ENCODE data around the gene TEKT2. TPM values are rescaled to one million over a fixed set of nuclear protein-coding genes. Genes with fewer than 3 reads are reported as not detected.
A peak's percentile ranks its signal among the peaks of the same experiment; 100 is the strongest.

The TEKT2 gene
- total and polyA plus RNA-seq, 7 donors: 0.19 to 0.33 TPM; not detected in 5

- Histone ChIP-seq H3K36me3 (peaks cover 0 to under 1% (median under 1%) of the 10 kb centered on the region in 4 donors), H3K27me3 (peaks cover 0 to 12% (median 0%) of the 10 kb centered on the region in 3 donors), H3K27ac (no peak overlapping the region), H3K9me3 (no peaks in the 10 kb centered on the region), H3K4me3 (no peak overlapping the region), H3K4me1 (peaks cover 0 to 38% (median 32%) of the 10 kb centered on the region in 4 donors)
- TF ChIP-seq POLR2A (IDR thresholded peaks at IDR 0.05) (no peak), EP300 (IDR thresholded peaks at IDR 0.05) (no peak), POLR2AphosphoS5 (IDR thresholded peaks at IDR 0.05) (no peak), CTCF (IDR thresholded peaks at IDR 0.05) (no peak)
- WGBS, 2 donors: 91 to 92% methylated on average over 29 of the region's 29 CpGs
- intact Hi-C loops (cut with DNase I): loop anchor here (5.0 kb wide), 1 partner anchor 154 kb away; the partner anchor contains the start of gene AGO3
- DNase-seq: peak; percentile 55
These were observed 2.0 kb downstream of the TEKT2 start for GRCh38 chr1:36085686-36086526.

GRCh38 chr1:36086529-36087232, 2.8 kb downstream of the TEKT2 start:
- peaks cover 0 to 43% (median 36%) of the 10 kb centered on the region in 4 donors for H3K4me1 ChIP-seq
- intact Hi-C loops (cut with DNase I): loop anchor here (5.0 kb wide), 1 partner anchor 154 kb away; the partner anchor contains the start of gene AGO3
- 89 to 91% methylated on average over 12 of the region's 12 CpGs for WGBS, 2 donors
- TF ChIP-seq CTCF (IDR thresholded peaks at IDR 0.05): no peak
- no peak for TF ChIP-seq POLR2AphosphoS5 (IDR thresholded peaks at IDR 0.05)
- no peak for TF ChIP-seq EP300 (IDR thresholded peaks at IDR 0.05)
- TF ChIP-seq POLR2A (IDR thresholded peaks at IDR 0.05): no peak
- no peak overlapping the region for H3K4me3 ChIP-seq
- H3K27ac ChIP-seq: no peak overlapping the region
- peaks cover 0 to 8% (median 4%) of the 10 kb centered on the region in 4 donors for H3K36me3 ChIP-seq
- peak; percentile 60 for DNase-seq
- no peaks in the 10 kb centered on the region for H3K9me3 ChIP-seq
- peaks cover 0 to 12% (median 0%) of the 10 kb centered on the region in 3 donors for H3K27me3 ChIP-seq

DNA sequence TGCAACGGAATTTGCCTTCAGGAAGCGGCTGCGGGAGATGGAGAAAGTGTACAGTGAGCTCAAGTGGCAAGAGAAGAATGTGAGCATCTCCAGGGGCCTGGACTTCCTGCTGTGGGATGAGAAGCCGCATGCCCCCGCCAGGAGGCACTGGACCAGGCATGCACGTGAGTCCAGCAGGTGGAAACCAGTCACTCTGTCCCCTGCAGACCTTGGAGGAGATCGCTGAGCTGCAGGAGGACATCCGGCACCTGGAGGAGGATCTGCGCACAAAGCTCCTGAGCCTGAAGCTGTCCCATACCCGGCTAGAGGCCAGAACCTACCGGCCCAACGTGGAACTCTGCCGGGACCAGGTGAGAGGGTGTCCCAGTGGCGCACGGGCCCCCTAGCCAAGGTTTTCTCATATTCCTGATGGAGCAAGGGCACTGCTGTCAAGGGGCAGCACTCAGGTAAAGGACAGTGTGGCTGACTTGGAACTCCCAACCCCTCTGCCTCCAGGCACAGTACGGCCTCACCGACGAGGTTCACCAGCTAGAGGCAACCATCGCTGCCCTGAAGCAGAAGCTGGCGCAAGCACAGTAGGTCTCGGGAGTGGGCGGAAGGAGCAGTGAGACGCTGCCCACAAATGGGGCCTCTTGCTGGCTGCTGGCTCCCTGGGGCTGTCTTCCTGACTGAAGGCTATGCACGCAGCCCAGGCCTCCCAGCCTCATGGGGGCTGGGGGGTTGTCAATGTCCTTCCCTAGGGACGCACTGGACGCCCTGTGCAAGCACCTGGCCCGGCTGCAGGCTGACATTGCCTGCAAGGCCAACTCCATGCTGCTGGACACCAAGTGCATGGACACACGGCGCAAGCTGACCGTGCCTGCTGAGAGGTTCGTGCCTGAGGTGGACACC, 3.6 kb downstream of the TEKT2 start:
- Histone ChIP-seq H3K27ac (no peak overlapping the region), H3K4me1 (peaks cover 0 to 43% (median 36%) of the 10 kb centered on the region in 4 donors), H3K36me3 (peaks cover 3 to 16% (median 11%) of the 10 kb centered on the region in 4 donors), H3K9me3 (no peaks in the 10 kb centered on the region), H3K27me3 (peaks cover 0 to 12% (median 0%) of the 10 kb centered on the region in 3 donors), H3K4me3 (no peak overlapping the region)
- WGBS, 2 donors: 93 to 94% methylated on average over 31 of the region's 31 CpGs
- TF ChIP-seq POLR2AphosphoS5 (IDR thresholded peaks at IDR 0.05) (no peak), EP300 (IDR thresholded peaks at IDR 0.05) (no peak), CTCF (IDR thresholded peaks at IDR 0.05) (no peak), POLR2A (IDR thresholded peaks at IDR 0.05) (no peak)
- intact Hi-C loops (cut with DNase I): loop anchor here (5.0 kb wide), 1 partner anchor 155 kb away; the partner anchor contains the start of gene AGO3
- peak; percentile 62 for DNase-seq

DNA sequence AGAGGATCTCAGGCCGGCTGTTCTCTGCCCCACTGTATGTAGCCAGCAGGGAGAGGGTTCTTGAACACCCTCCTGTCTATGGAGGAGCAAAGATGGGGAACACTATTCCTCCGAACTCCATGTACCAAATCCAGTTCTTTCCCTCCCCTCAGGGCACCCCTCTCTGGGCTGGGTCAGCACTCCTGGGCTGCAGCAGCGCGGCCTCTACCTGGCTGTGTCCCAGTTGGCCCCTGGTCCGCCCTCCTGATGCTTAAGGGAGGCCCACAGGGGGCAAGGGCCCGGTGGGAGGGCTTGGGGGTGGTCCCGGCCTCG, 4.3 kb downstream of the TEKT2 start:
- Histone ChIP-seq H3K27ac (peak overlapping the region; percentile 88 to 92 (median 90)), H3K27me3 (peaks cover 0 to 12% (median 0%) of the 10 kb centered on the region in 3 donors), H3K4me3 (peak overlapping the region; percentile 86 to 96 (median 94)), H3K36me3 (peaks cover 9 to 24% (median 18%) of the 10 kb centered on the region in 4 donors), H3K9me3 (no peaks in the 10 kb centered on the region), H3K4me1 (peaks cover 0 to 43% (median 36%) of the 10 kb centered on the region in 4 donors)
- TF ChIP-seq EP300 (IDR thresholded peaks at IDR 0.05): no peak
- TF ChIP-seq CTCF (IDR thresholded peaks at IDR 0.05): no peak
- TF ChIP-seq POLR2AphosphoS5 (IDR thresholded peaks at IDR 0.05): no peak
- TF ChIP-seq POLR2A (IDR thresholded peaks at IDR 0.05): no peak
- DNase-seq: no peak
- WGBS, 2 donors: 29 to 32% methylated on average over 8 of the region's 8 CpGs
- intact Hi-C loops (cut with DNase I): loop anchor here (5.0 kb wide), 1 partner anchor 156 kb away; the partner anchor contains the start of gene AGO3
